ENCODE results near the gene LEUTX. TPM values are rescaled to one million over a fixed set of nuclear protein-coding genes. Genes with fewer than 3 reads are reported as not detected.

Gene LEUTX
- total RNA-seq, 1 experiment from 2014 or later, result not detected

- no CpG with 5 or more reads among the region's 4 CpGs for WGBS (ENCODE audit: extremely low coverage, insufficient read length, low lambda C conversion rate)
- Histone ChIP-seq H2BK5ac (ENCODE audit: insufficient read length, low read length) (no peak overlapping the region), H3T11ph (ENCODE audit: low read length) (no peak overlapping the region), H3K23me2 (ENCODE audit: insufficient read length, low read depth, low read length, poor library complexity, severe bottlenecking) (no peaks in the 10 kb centered on the region), H3K4me2 (ENCODE audit: insufficient read depth, insufficient read length, low read length) (no peak overlapping the region), H3K27me3 (ENCODE audit: insufficient read depth, low read length) (no peaks in the 10 kb centered on the region), H3K4me1 (ENCODE audit: insufficient read depth, low read length) (no peaks in the 10 kb centered on the region), H4K5ac (ENCODE audit: insufficient read length, low read depth, low read length) (no peak overlapping the region), H2AK5ac (ENCODE audit: insufficient read length, low read length) (no peak overlapping the region), H2BK120ac (ENCODE audit: low read depth, low read length, poor library complexity, severe bottlenecking) (no peak overlapping the region), H3K79me1 (ENCODE audit: insufficient read depth, low read depth, low read length, poor library complexity, severe bottlenecking) (no peaks in the 10 kb centered on the region), H3K9me3 (ENCODE audit: control insufficient read depth, low read depth, low read length) (no peaks in the 10 kb centered on the region), H4K91ac (ENCODE audit: insufficient read length, low read depth, low read length) (no peak overlapping the region), H3K14ac (ENCODE audit: insufficient read depth, low read length) (no peak overlapping the region), H2AFZ (ENCODE audit: low read length) (no peak overlapping the region), H2BK20ac (ENCODE audit: low read depth, low read length, poor library complexity, severe bottlenecking) (no peak overlapping the region), H4K8ac (replicated peaks; ENCODE audit: insufficient read length, low read depth, low read length) (no peak overlapping the region), H2BK12ac (ENCODE audit: insufficient read length, low read depth, low read length) (no peak overlapping the region), H3K79me2 (ENCODE audit: insufficient read depth, low read length) (no peaks in the 10 kb centered on the region), H3K4ac (ENCODE audit: low read depth, low read length) (no peak overlapping the region), H3K23ac (ENCODE audit: insufficient read length, low read depth, low read length) (no peak overlapping the region), H3K9ac (ENCODE audit: extremely low read depth, insufficient read length, low read length) (no peak overlapping the region), H3K56ac (ENCODE audit: insufficient read length, low read depth, low read length) (no peak overlapping the region), H3K27ac (ENCODE audit: insufficient read length, low read depth, low read length) (no peak overlapping the region), H4K20me1 (ENCODE audit: control insufficient read depth, insufficient read depth, insufficient read length) (no peaks in the 10 kb centered on the region), H2BK15ac (ENCODE audit: low read depth, low read length) (no peak overlapping the region), H3K18ac (ENCODE audit: insufficient read length, low read depth, low read length) (no peak overlapping the region)
- H3K27ac Mint-ChIP-seq, result no peak overlapping the region
- no peak for TF ChIP-seq CTCF (conservative IDR thresholded peaks at IDR 0.05)
- H3K9me3 Mint-ChIP-seq, result no peaks in the 10 kb centered on the region
- no peak for DNase-seq
- H3K36me3 Mint-ChIP-seq (ENCODE audit: insufficient read depth in 1 of 3, low read depth in 3 of 3), result peaks cover 0 to 2% (median 0%) of the 10 kb centered on the region in 3 experiments; a peak in 1 of 7 replicates
- H3K4me3 Mint-ChIP-seq, result no peak overlapping the region
- H3K4me1 Mint-ChIP-seq, result no peaks in the 10 kb centered on the region
- no peaks in the 10 kb centered on the region for H3K27me3 Mint-ChIP-seq (ENCODE audit: low read depth)
These were observed 32.4 kb downstream of the LEUTX start for GRCh38 chr19:39811064-39811463.

All from H9 (cell line).